T follicular helper cell (primary cell): ENCODE data around the gene RAC3.
A peak's percentile ranks its signal among the peaks of the same experiment; 100 is the strongest.

ENCODE experiments used
- DNase-seq: peaks from one replicate; pipeline ENCODE4 v3.0.0-alpha.2; 2020; ENCODE audit warnings: low read depth

Gene RAC3

GRCh38 chr17:82055965-82056728 lies 24.7 kb downstream of the RAC3 start:
- no peak for DNase-seq

GRCh38 chr17:82056729-82057621 lies 25.5 kb downstream of the RAC3 start:
- no peak for DNase-seq

- DNase-seq = no peak
Measured at GRCh38 chr17:82058230-82058854, 26.9 kb downstream of the RAC3 start.

GRCh38 chr17:82058855-82059249 lies 27.4 kb downstream of the RAC3 start:
- no peak for DNase-seq

- DNase-seq = no peak
Measured at GRCh38 chr17:82059272-82060000, 28.0 kb downstream of the RAC3 start.

GRCh38 chr17:82060001-82060380 lies 28.5 kb downstream of the RAC3 start:
- DNase-seq = no peak

- DNase-seq = no peak
Measured at GRCh38 chr17:82060614-82061013, 29.1 kb downstream of the RAC3 start.

- DNase-seq = no peak
Measured at GRCh38 chr17:82061047-82061925, 29.8 kb downstream of the RAC3 start.

GRCh38 chr17:82062076-82062983 lies 30.9 kb downstream of the RAC3 start:
- no peak for DNase-seq

GRCh38 chr17:82062984-82063368 lies 31.5 kb downstream of the RAC3 start:
- no peak for DNase-seq

- no peak for DNase-seq
Measured at GRCh38 chr17:82063424-82064415, 32.2 kb downstream of the RAC3 start.

- DNase-seq = no peak
Measured at GRCh38 chr17:82064433-82065192, 33.1 kb downstream of the RAC3 start.

GRCh38 chr17:82065193-82065637 lies 33.7 kb downstream of the RAC3 start:
- DNase-seq = no peak

- DNase-seq = peak; percentile 58
Measured at GRCh38 chr17:82065638-82066303, 34.3 kb downstream of the RAC3 start, which contains the start of gene DUS1L. Gene DUS1L (minus strand): TSS chr17:82065804. CDS start chr17:82065059, 745 bp downstream.

- no peak for DNase-seq
Measured at GRCh38 chr17:82070611-82071010, 39.1 kb downstream of the RAC3 start.

GRCh38 chr17:82072827-82073226 lies 41.3 kb downstream of the RAC3 start:
- no peak for DNase-seq

GRCh38 chr17:82073446-82073845 lies 42.0 kb downstream of the RAC3 start:
- no peak for DNase-seq
